ENCODE measurements around the gene WDR19.

DNA sequence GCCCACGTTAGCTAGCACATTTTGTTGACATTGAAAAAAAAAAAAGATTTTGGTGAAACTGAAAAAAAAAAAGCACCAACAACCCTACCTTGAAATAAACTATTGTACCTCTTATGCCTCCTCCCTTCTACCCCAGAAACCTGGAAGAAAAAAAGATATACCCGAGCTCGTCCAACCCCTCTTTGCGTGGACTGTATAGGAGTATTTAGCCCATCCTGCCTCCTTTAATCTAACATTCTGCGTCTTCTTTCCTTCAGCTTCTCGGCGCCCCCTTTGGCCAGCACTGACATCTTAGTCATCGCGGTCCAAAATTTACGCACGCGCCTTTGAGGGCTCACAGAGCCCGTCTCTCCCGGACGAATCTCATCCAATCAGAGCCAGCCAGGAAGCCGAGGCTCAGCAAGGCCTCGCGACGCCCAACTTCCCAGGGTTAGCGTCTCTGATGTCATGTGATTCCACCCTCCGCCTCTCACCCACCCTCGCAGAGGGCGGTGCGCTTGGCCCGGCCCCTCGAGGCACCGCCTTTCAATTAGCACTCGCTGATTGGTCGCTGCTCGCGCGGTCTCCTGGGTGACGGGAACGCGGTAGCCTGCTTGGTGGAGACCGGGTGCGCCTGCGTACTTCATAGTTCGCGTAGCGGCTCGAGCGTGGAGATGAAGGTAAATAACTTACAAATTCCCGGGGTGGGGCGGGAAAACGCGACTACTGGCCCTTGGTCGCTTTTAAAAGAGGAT is at the start of gene WDR19:
- no peak for TF ChIP-seq EZH2 (IDR thresholded peaks at IDR 0.05; ENCODE audit: low read length, missing control alignments)
- TF ChIP-seq, protein P1, sequence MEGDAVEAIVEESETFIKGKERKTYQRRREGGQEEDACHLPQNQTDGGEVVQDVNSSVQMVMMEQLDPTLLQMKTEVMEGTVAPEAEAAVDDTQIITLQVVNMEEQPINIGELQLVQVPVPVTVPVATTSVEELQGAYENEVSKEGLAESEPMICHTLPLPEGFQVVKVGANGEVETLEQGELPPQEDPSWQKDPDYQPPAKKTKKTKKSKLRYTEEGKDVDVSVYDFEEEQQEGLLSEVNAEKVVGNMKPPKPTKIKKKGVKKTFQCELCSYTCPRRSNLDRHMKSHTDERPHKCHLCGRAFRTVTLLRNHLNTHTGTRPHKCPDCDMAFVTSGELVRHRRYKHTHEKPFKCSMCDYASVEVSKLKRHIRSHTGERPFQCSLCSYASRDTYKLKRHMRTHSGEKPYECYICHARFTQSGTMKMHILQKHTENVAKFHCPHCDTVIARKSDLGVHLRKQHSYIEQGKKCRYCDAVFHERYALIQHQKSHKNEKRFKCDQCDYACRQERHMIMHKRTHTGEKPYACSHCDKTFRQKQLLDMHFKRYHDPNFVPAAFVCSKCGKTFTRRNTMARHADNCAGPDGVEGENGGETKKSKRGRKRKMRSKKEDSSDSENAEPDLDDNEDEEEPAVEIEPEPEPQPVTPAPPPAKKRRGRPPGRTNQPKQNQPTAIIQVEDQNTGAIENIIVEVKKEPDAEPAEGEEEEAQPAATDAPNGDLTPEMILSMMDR (conservative IDR thresholded peaks at IDR 0.05 in 1 of 2, IDR thresholded peaks at IDR 0.05 in 1 of 2; ENCODE audit: low read depth in 1 of 2, low read length in 2 of 2): peak; percentile 43 to 63

Data from fibroblast of lung (primary cell).